22Rv1 (cell line): ENCODE measurements around the gene KRTAP1-5.

Source experiments
- ZFX ChIP-seq: fragments of 450-650 bp; IDR thresholded peaks from 2 replicates; pipeline ENCODE4 v1.6.1; 2017; ENCODE audit warnings: antibody characterized with exemption, borderline replicate concordance
- TF ChIP-seq, protein P1 (sequence below): fragments of 450-650 bp; IDR thresholded peaks from 2 replicates; pipeline ENCODE4 v1.5.1; 2017; ENCODE audit warnings: mild to moderate bottlenecking

GRCh38 chr17:41076788-41077187 is 49.8 kb upstream of the KRTAP1-5 start:
- TF ChIP-seq, protein P1, sequence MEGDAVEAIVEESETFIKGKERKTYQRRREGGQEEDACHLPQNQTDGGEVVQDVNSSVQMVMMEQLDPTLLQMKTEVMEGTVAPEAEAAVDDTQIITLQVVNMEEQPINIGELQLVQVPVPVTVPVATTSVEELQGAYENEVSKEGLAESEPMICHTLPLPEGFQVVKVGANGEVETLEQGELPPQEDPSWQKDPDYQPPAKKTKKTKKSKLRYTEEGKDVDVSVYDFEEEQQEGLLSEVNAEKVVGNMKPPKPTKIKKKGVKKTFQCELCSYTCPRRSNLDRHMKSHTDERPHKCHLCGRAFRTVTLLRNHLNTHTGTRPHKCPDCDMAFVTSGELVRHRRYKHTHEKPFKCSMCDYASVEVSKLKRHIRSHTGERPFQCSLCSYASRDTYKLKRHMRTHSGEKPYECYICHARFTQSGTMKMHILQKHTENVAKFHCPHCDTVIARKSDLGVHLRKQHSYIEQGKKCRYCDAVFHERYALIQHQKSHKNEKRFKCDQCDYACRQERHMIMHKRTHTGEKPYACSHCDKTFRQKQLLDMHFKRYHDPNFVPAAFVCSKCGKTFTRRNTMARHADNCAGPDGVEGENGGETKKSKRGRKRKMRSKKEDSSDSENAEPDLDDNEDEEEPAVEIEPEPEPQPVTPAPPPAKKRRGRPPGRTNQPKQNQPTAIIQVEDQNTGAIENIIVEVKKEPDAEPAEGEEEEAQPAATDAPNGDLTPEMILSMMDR: no peak
- no peak for TF ChIP-seq ZFX
